Panc1 (cell line): ENCODE measurements around the gene PYHIN1. TPM values are rescaled to one million over a fixed set of nuclear protein-coding genes. Genes with fewer than 3 reads are reported as not detected.

Experiments used
- ATAC-seq: fragments of 200-7000 bp; cut with Tn5 transposase; 2 replicates; pipeline ENCODE4 v1.9.1; 2020; ENCODE audit warnings: mild to moderate bottlenecking, moderate library complexity
- BruUV-seq: library from RNA; stranded (reverse); fragments of 400-500 nt; replicated peaks from 2 replicates; lab custom pipeline; 2021; lab: Mats Ljungman, UMichigan
- CTCF ChIA-PET: fragments of 300-600 bp; sonication (Branson Sonifier 250); formaldehyde crosslinking; loops from one replicate; lab custom pipeline; 2022; ENCODE audit warnings: antibody characterized with exemption; lab: Charles Lee
- POLR2A ChIA-PET: fragments of 300-600 bp; sonication (Branson Sonifier 250); formaldehyde crosslinking; loops from one replicate; lab custom pipeline; 2022; ENCODE audit warnings: antibody characterized with exemption; lab: Charles Lee
- DNase-seq: peaks from one replicate; pipeline ENCODE4 v3.0.0-alpha.2; 2010; ENCODE audit warnings: low read depth, low spot score
- H3K27ac ChIP-seq: 2 replicates; pipeline ENCODE4 v1.5.1; 2011; ENCODE audit warnings: mild to moderate bottlenecking, low read length, inconsistent platforms
- H3K27me3 ChIP-seq: fragments of 200-500 bp; sonication (Bioruptor generic); 2 replicates; pipeline ENCODE4 v1.6.0; 2014; ENCODE audit warnings: low read length, inconsistent platforms; ENCODE audit not compliant: control insufficient read depth, insufficient read depth
- H3K36me3 ChIP-seq: fragments of 200-500 bp; sonication (Bioruptor generic); 2 replicates; pipeline ENCODE4 v1.5.1; 2014; ENCODE audit warnings: inconsistent platforms, mild to moderate bottlenecking, low read length, moderate library complexity; ENCODE audit not compliant: control insufficient read depth, insufficient read depth
- H3K4me1 ChIP-seq: 2 replicates; pipeline ENCODE4 v1.5.1; 2011; ENCODE audit warnings: inconsistent platforms, mild to moderate bottlenecking, low read length, moderate library complexity; ENCODE audit not compliant: control insufficient read depth, insufficient read depth
- H3K4me3 ChIP-seq, 2 experiments: 2 replicates each; pipeline ENCODE4 v1.5.1; 2011 to 2012; ENCODE audit warnings: low read depth in 2 of 2, low read length in 2 of 2, mild to moderate bottlenecking in 2 of 2, inconsistent platforms in 1 of 2, moderate library complexity in 1 of 2
- H3K9me3 ChIP-seq: fragments of 200-500 bp; sonication (Bioruptor generic); 2 replicates; pipeline ENCODE4 v1.5.1; 2014; ENCODE audit warnings: low read depth, mild to moderate bottlenecking, inconsistent platforms, low read length, moderate library complexity; ENCODE audit not compliant: control insufficient read depth, insufficient read depth
- POLR2AphosphoS5 ChIP-seq: IDR thresholded peaks from 2 replicates; pipeline ENCODE4 v1.6.1; 2012; ENCODE audit warnings: mild to moderate bottlenecking, low read depth, low read length, moderate library complexity
- SIN3A ChIP-seq: IDR thresholded peaks from 2 replicates; pipeline ENCODE4 v1.6.1; 2012; ENCODE audit warnings: low read depth, mild to moderate bottlenecking, low read length, moderate library complexity, borderline replicate concordance; ENCODE audit not compliant: insufficient read depth
- TCF7L2 ChIP-seq: IDR thresholded peaks from 2 replicates; pipeline ENCODE4 v1.6.1; 2011; ENCODE audit warnings: mild to moderate bottlenecking, low read depth, low read length, inconsistent platforms
- in situ Hi-C: cut with HindIII; loops from 2 replicates; pipeline ENCODE4 v1.10.0; 2016; ENCODE audit warnings: low sequenced_read_pairs, low pct_unique_long_range_greater_than_20kb
- intact Hi-C: fragments of 100-400 bp; cut with micrococcal nuclease; formaldehyde crosslinking; loops from one replicate; pipeline ENCODE4 v1.10.0; 2022; ENCODE audit not compliant: unreplicated experiment
- total RNA-seq: library from RNA; stranded (reverse); gene quantifications from one replicate; pipeline ENCODE4 v1.2.1, GENCODE V29; 2021; ENCODE audit not compliant: unreplicated experiment
- TF ChIP-seq, protein P1 (sequence below): fragments of 450-650 bp; IDR thresholded peaks from 2 replicates; pipeline ENCODE4 v1.5.1; 2017; ENCODE audit warnings: mild to moderate bottlenecking
- TF ChIP-seq, protein P2 (sequence below), 2 experiments: IDR thresholded peaks; 2 replicates each; pipeline ENCODE4 v1.6.1; 2011 to 2012; ENCODE audit warnings: low read depth in 2 of 2, control low read depth in 1 of 2, low read length in 1 of 2, mild to moderate bottlenecking in 1 of 2, moderate library complexity in 1 of 2; ENCODE audit not compliant: insufficient read depth in 1 of 2

PYHIN1 gene
- total RNA-seq, 1 experiment from 2014 or later: not detected

DNA sequence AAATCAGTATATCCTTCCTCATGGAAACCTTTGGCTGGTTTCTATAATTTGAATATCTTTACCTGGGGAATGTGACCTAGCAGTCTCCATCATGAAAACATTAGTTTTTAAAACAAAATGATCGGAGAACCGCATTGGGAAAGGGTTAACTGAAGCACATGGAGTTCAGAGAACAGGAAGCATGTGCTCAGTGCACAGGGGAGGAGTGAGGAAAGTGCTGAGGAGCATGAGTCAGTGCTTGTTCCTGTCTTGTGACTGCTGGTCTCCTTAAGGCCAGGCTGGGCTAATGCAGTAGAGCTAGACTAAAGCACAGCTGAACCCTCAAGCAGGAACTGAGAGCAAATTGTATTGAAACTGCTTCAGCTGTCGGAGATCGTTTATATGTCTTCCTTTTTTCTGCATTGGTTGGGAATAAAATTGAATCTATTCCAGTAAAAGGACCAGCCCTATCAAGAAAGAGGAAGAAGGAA, 84.1 kb downstream of the PYHIN1 start:
- TF ChIP-seq, protein P1, sequence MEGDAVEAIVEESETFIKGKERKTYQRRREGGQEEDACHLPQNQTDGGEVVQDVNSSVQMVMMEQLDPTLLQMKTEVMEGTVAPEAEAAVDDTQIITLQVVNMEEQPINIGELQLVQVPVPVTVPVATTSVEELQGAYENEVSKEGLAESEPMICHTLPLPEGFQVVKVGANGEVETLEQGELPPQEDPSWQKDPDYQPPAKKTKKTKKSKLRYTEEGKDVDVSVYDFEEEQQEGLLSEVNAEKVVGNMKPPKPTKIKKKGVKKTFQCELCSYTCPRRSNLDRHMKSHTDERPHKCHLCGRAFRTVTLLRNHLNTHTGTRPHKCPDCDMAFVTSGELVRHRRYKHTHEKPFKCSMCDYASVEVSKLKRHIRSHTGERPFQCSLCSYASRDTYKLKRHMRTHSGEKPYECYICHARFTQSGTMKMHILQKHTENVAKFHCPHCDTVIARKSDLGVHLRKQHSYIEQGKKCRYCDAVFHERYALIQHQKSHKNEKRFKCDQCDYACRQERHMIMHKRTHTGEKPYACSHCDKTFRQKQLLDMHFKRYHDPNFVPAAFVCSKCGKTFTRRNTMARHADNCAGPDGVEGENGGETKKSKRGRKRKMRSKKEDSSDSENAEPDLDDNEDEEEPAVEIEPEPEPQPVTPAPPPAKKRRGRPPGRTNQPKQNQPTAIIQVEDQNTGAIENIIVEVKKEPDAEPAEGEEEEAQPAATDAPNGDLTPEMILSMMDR: no peak
- TF ChIP-seq SIN3A: no peak
- Histone ChIP-seq H3K27ac (no peak overlapping the region), H3K36me3 (no peaks in the 10 kb centered on the region), H3K4me1 (no peaks in the 10 kb centered on the region), H3K4me3 (no peak overlapping the region), H3K9me3 (no peaks in the 10 kb centered on the region), H3K27me3 (peaks cover 2% of the 10 kb centered on the region)
- ChIA-PET CTCF (no interaction called here), POLR2A (no interaction called here)
- DNase-seq (no peak), ATAC-seq (no peak)
- intact Hi-C loops: no loop called here
- no TSS peak for BruUV-seq
- in situ Hi-C loops: no loop called here

DNA sequence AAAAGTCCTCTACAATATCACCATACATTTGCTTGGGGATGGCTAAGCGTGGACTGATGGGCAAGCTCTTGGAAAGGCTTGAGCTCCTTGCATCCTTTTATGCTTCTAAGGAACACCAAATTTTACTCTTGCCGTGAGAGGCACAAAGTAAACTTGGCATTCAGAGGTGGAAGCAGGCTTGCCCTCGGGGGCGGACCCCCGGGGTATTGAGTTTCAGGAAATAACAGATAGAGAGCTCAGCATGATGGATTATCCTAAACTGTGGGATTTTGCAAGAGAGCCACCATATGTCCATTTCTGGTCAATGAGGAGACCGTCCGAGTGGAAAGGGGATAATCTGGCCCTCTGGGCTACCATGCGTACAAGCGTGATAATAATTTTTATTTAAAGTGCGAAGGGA, 92.4 kb downstream of the PYHIN1 start:
- POLR2A ChIA-PET: no interaction called here
- no peaks in the 10 kb centered on the region; the same call in none of the 2 replicates for H3K27me3 ChIP-seq
- in situ Hi-C loops: no loop called here
- CTCF ChIA-PET: no interaction called here
- no peak overlapping the region for H3K4me3 ChIP-seq
- DNase-seq (no peak), ATAC-seq (no peak)
- no peak overlapping the region for H3K27ac ChIP-seq
- no TSS peak for BruUV-seq
- intact Hi-C loops: no loop called here
- TF ChIP-seq, protein P2, sequence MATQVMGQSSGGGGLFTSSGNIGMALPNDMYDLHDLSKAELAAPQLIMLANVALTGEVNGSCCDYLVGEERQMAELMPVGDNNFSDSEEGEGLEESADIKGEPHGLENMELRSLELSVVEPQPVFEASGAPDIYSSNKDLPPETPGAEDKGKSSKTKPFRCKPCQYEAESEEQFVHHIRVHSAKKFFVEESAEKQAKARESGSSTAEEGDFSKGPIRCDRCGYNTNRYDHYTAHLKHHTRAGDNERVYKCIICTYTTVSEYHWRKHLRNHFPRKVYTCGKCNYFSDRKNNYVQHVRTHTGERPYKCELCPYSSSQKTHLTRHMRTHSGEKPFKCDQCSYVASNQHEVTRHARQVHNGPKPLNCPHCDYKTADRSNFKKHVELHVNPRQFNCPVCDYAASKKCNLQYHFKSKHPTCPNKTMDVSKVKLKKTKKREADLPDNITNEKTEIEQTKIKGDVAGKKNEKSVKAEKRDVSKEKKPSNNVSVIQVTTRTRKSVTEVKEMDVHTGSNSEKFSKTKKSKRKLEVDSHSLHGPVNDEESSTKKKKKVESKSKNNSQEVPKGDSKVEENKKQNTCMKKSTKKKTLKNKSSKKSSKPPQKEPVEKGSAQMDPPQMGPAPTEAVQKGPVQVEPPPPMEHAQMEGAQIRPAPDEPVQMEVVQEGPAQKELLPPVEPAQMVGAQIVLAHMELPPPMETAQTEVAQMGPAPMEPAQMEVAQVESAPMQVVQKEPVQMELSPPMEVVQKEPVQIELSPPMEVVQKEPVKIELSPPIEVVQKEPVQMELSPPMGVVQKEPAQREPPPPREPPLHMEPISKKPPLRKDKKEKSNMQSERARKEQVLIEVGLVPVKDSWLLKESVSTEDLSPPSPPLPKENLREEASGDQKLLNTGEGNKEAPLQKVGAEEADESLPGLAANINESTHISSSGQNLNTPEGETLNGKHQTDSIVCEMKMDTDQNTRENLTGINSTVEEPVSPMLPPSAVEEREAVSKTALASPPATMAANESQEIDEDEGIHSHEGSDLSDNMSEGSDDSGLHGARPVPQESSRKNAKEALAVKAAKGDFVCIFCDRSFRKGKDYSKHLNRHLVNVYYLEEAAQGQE (IDR thresholded peaks at IDR 0.05; ENCODE audit: insufficient read depth in 1 of 2, low read depth in 2 of 2, low read length in 1 of 2): no peak
- TF ChIP-seq TCF7L2 (no peak), POLR2AphosphoS5 (no peak), SIN3A (no peak)
- TF ChIP-seq, protein P1: no peak
- no peaks in the 10 kb centered on the region for H3K9me3 ChIP-seq
- no peaks in the 10 kb centered on the region for H3K36me3 ChIP-seq
- H3K4me1 ChIP-seq: no peaks in the 10 kb centered on the region
